Measurements from ENCODE around the gene S100A4.

DNA sequence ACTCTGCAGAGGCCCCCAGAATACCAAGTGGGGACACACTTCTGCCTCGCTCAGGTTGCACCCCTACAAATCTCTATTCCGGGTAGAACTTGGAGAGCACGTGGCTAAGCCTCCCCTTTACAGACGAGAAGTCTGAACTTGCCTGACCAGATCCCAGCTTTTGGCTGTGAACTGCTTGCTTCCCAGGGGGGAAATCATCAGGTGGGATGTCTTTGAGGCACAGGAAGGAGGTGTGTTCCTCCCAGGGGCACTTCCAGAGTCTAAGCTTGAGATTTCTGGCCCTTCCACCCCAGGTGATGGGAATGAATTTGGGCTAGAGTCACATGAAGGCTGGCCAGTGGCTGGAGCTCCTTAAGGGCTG lies 4.8 kb upstream of the S100A4 start:
- TF ChIP-seq, protein P1, sequence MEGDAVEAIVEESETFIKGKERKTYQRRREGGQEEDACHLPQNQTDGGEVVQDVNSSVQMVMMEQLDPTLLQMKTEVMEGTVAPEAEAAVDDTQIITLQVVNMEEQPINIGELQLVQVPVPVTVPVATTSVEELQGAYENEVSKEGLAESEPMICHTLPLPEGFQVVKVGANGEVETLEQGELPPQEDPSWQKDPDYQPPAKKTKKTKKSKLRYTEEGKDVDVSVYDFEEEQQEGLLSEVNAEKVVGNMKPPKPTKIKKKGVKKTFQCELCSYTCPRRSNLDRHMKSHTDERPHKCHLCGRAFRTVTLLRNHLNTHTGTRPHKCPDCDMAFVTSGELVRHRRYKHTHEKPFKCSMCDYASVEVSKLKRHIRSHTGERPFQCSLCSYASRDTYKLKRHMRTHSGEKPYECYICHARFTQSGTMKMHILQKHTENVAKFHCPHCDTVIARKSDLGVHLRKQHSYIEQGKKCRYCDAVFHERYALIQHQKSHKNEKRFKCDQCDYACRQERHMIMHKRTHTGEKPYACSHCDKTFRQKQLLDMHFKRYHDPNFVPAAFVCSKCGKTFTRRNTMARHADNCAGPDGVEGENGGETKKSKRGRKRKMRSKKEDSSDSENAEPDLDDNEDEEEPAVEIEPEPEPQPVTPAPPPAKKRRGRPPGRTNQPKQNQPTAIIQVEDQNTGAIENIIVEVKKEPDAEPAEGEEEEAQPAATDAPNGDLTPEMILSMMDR (IDR thresholded peaks at IDR 0.05) = no peak
- no peak for TF ChIP-seq POLR2A (IDR thresholded peaks at IDR 0.05)
